Measurements from ENCODE around the gene ZNF576. TPM values are rescaled to one million over a fixed set of nuclear protein-coding genes. Genes with fewer than 3 reads are reported as not detected.

The ZNF576 gene
- total and polyA plus RNA-seq, 2 experiments from 2014 or later: 5.9 to 16.9 TPM

DNA sequence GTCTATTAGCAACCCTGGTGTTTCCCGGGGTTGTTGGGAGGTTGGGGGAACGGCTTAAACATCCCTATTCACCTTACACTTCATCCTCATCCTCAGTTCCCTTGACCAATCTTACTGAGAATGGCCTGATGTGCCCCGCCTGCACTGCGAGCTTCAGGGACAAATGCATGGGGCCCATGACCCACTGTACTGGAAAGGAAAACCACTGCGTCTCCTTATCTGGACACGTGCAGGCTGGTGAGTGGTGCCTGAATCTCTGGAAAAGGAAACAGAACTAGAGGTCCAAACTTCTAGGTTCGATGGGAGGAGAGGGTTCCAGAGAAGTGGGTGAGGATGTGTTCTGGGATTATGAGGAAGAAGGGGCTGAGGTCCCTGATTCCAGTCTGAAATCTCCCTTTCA is 14.9 kb upstream of the ZNF576 start:
- Histone ChIP-seq H3K36me3 (ENCODE audit: insufficient read depth) (no peaks in the 10 kb centered on the region; the same call in 1 of the 2 replicates), H3F3A (replicated peaks; ENCODE audit: low read depth) (no peaks in the 10 kb centered on the region), H3K27me3 (ENCODE audit: insufficient read depth) (no peaks in the 10 kb centered on the region), H3K4me3 (peak overlapping the region; percentile 64; the same call in 1 of the 2 replicates), H3K4me2 (peak overlapping the region; percentile 78), H3K4me1 (ENCODE audit: insufficient read depth) (peaks cover 6% of the 10 kb centered on the region), H3K9me2 (ENCODE audit: insufficient read depth) (no peaks in the 10 kb centered on the region), H3K27ac (ENCODE audit: low read depth) (no peak overlapping the region), H3K79me2 (replicated peaks; ENCODE audit: insufficient read depth) (peaks cover 4% of the 10 kb centered on the region; the same call in 1 of the 2 replicates), H4K20me1 (replicated peaks; ENCODE audit: insufficient read depth) (no peaks in the 10 kb centered on the region; the same call in 1 of the 2 replicates), H2AFZ (peak overlapping the region; percentile 66; the same call in 1 of the 2 replicates)
- DNase-seq (ENCODE audit: low spot score): no peak
- ATAC-seq: no peak
- Mint-ChIP-seq H3K27me3 (ENCODE audit: insufficient read depth, low read depth, poor library complexity) (peaks cover 3% of the 10 kb centered on the region), H3K36me3 (ENCODE audit: low read depth) (peaks cover 11% of the 10 kb centered on the region), H3K4me3 (peak overlapping the region; percentile 92), H3K4me1 (peaks cover 24% of the 10 kb centered on the region), H3K27ac (no peak overlapping the region), H3K9me3 (no peaks in the 10 kb centered on the region; the same call in 2 of the 3 replicates)
- TF ChIP-seq EZH2phosphoT487 (IDR thresholded peaks at IDR 0.05; ENCODE audit: unreplicated experiment): no peak
- TF ChIP-seq STAT1 (IDR thresholded peaks at IDR 0.05; ENCODE audit: unreplicated experiment): no peak
- TF ChIP-seq EZH2 (IDR thresholded peaks at IDR 0.05; ENCODE audit: low read depth, unreplicated experiment): no peak
- TF ChIP-seq NANOG (IDR thresholded peaks at IDR 0.05; ENCODE audit: borderline replicate concordance): no peak
- TF ChIP-seq POLR2AphosphoS5 (IDR thresholded peaks at IDR 0.05; ENCODE audit: low read depth): no peak
- TF ChIP-seq, protein P1, sequence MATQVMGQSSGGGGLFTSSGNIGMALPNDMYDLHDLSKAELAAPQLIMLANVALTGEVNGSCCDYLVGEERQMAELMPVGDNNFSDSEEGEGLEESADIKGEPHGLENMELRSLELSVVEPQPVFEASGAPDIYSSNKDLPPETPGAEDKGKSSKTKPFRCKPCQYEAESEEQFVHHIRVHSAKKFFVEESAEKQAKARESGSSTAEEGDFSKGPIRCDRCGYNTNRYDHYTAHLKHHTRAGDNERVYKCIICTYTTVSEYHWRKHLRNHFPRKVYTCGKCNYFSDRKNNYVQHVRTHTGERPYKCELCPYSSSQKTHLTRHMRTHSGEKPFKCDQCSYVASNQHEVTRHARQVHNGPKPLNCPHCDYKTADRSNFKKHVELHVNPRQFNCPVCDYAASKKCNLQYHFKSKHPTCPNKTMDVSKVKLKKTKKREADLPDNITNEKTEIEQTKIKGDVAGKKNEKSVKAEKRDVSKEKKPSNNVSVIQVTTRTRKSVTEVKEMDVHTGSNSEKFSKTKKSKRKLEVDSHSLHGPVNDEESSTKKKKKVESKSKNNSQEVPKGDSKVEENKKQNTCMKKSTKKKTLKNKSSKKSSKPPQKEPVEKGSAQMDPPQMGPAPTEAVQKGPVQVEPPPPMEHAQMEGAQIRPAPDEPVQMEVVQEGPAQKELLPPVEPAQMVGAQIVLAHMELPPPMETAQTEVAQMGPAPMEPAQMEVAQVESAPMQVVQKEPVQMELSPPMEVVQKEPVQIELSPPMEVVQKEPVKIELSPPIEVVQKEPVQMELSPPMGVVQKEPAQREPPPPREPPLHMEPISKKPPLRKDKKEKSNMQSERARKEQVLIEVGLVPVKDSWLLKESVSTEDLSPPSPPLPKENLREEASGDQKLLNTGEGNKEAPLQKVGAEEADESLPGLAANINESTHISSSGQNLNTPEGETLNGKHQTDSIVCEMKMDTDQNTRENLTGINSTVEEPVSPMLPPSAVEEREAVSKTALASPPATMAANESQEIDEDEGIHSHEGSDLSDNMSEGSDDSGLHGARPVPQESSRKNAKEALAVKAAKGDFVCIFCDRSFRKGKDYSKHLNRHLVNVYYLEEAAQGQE (IDR thresholded peaks at IDR 0.05; ENCODE audit: unreplicated experiment): no peak
- no peak for TF ChIP-seq ZNF114 (CRISPR knock-in tag; IDR thresholded peaks at IDR 0.05)
- TF ChIP-seq, protein P2, sequence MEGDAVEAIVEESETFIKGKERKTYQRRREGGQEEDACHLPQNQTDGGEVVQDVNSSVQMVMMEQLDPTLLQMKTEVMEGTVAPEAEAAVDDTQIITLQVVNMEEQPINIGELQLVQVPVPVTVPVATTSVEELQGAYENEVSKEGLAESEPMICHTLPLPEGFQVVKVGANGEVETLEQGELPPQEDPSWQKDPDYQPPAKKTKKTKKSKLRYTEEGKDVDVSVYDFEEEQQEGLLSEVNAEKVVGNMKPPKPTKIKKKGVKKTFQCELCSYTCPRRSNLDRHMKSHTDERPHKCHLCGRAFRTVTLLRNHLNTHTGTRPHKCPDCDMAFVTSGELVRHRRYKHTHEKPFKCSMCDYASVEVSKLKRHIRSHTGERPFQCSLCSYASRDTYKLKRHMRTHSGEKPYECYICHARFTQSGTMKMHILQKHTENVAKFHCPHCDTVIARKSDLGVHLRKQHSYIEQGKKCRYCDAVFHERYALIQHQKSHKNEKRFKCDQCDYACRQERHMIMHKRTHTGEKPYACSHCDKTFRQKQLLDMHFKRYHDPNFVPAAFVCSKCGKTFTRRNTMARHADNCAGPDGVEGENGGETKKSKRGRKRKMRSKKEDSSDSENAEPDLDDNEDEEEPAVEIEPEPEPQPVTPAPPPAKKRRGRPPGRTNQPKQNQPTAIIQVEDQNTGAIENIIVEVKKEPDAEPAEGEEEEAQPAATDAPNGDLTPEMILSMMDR (conservative IDR thresholded peaks at IDR 0.05; ENCODE audit: low read depth in 2 of 2): no peak
- TF ChIP-seq JUNB (IDR thresholded peaks at IDR 0.05; ENCODE audit: unreplicated experiment): no peak
- TF ChIP-seq ZNF331 (CRISPR knock-in tag; IDR thresholded peaks at IDR 0.05; ENCODE audit: low read depth): no peak
- TF ChIP-seq, protein P3, sequence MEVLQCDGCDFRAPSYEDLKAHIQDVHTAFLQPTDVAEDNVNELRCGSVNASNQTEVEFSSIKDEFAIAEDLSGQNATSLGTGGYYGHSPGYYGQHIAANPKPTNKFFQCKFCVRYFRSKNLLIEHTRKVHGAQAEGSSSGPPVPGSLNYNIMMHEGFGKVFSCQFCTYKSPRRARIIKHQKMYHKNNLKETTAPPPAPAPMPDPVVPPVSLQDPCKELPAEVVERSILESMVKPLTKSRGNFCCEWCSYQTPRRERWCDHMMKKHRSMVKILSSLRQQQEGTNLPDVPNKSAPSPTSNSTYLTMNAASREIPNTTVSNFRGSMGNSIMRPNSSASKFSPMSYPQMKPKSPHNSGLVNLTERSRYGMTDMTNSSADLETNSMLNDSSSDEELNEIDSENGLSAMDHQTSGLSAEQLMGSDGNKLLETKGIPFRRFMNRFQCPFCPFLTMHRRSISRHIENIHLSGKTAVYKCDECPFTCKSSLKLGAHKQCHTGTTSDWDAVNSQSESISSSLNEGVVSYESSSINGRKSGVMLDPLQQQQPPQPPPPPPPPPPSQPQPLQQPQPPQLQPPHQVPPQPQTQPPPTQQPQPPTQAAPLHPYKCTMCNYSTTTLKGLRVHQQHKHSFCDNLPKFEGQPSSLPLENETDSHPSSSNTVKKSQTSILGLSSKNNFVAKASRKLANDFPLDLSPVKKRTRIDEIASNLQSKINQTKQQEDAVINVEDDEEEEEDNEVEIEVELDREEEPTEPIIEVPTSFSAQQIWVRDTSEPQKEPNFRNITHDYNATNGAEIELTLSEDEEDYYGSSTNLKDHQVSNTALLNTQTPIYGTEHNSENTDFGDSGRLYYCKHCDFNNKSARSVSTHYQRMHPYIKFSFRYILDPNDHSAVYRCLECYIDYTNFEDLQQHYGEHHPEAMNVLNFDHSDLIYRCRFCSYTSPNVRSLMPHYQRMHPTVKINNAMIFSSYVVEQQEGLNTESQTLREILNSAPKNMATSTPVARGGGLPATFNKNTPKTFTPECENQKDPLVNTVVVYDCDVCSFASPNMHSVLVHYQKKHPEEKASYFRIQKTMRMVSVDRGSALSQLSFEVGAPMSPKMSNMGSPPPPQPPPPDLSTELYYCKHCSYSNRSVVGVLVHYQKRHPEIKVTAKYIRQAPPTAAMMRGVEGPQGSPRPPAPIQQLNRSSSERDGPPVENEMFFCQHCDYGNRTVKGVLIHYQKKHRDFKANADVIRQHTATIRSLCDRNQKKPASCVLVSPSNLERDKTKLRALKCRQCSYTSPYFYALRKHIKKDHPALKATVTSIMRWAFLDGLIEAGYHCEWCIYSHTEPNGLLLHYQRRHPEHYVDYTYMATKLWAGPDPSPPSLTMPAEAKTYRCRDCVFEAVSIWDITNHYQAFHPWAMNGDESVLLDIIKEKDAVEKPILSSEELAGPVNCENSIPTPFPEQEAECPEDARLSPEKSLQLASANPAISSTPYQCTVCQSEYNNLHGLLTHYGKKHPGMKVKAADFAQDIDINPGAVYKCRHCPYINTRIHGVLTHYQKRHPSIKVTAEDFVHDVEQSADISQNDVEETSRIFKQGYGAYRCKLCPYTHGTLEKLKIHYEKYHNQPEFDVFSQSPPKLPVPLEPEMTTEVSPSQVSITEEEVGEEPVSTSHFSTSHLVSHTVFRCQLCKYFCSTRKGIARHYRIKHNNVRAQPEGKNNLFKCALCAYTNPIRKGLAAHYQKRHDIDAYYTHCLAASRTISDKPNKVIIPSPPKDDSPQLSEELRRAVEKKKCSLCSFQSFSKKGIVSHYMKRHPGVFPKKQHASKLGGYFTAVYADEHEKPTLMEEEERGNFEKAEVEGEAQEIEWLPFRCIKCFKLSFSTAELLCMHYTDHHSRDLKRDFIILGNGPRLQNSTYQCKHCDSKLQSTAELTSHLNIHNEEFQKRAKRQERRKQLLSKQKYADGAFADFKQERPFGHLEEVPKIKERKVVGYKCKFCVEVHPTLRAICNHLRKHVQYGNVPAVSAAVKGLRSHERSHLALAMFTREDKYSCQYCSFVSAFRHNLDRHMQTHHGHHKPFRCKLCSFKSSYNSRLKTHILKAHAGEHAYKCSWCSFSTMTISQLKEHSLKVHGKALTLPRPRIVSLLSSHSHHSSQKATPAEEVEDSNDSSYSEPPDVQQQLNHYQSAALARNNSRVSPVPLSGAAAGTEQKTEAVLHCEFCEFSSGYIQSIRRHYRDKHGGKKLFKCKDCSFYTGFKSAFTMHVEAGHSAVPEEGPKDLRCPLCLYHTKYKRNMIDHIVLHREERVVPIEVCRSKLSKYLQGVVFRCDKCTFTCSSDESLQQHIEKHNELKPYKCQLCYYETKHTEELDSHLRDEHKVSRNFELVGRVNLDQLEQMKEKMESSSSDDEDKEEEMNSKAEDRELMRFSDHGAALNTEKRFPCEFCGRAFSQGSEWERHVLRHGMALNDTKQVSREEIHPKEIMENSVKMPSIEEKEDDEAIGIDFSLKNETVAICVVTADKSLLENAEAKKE (CRISPR knock-in tag; IDR thresholded peaks at IDR 0.05): no peak
- TF ChIP-seq, protein P4, sequence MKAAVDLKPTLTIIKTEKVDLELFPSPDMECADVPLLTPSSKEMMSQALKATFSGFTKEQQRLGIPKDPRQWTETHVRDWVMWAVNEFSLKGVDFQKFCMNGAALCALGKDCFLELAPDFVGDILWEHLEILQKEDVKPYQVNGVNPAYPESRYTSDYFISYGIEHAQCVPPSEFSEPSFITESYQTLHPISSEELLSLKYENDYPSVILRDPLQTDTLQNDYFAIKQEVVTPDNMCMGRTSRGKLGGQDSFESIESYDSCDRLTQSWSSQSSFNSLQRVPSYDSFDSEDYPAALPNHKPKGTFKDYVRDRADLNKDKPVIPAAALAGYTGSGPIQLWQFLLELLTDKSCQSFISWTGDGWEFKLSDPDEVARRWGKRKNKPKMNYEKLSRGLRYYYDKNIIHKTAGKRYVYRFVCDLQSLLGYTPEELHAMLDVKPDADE (IDR thresholded peaks at IDR 0.05): no peak
- no peak for TF ChIP-seq CREB1 (CRISPR knock-in tag; IDR thresholded peaks at IDR 0.05; ENCODE audit: low read depth)

Measured in GM23338 (cell line).